Naive B cell (primary cell): ENCODE measurements around the gene BICDL2. TPM values are rescaled to one million over a fixed set of nuclear protein-coding genes. Genes with fewer than 3 reads are reported as not detected.
A peak's percentile ranks its signal among the peaks of the same experiment; 100 is the strongest.

Experiments
- ATAC-seq, 2 donors: fragments of 150-1000 bp; cut with Tn5 transposase; 2 replicates each; pipeline ENCODE4 v1.10.0; 2021; ENCODE audit warnings: low read depth in 2 of 2, mild to moderate bottlenecking in 2 of 2, moderate library complexity in 2 of 2
- DNase-seq: peaks from one replicate; pipeline ENCODE4 v3.0.0; 2022
- H3K27ac Mint-ChIP-seq, 6 donors: one replicate each; pipeline ENCODE4 v1.8.0; 2020 to 2022; ENCODE audit warnings: mild to moderate bottlenecking in 6 of 6, mixed read lengths in 6 of 6, moderate library complexity in 5 of 6, inconsistent platforms in 2 of 6
- H3K27me3 Mint-ChIP-seq, 3 donors: one replicate each; pipeline ENCODE4 v1.8.0; 2021 to 2022; ENCODE audit warnings: mixed read lengths in 3 of 3, mild to moderate bottlenecking in 1 of 3
- H3K36me3 Mint-ChIP-seq, 2 donors: one replicate each; pipeline ENCODE4 v1.8.0; 2020 to 2022; ENCODE audit warnings: mixed read lengths in 2 of 2, inconsistent platforms in 1 of 2, mild to moderate bottlenecking in 1 of 2
- H3K4me1 Mint-ChIP-seq, 3 donors: one replicate each; pipeline ENCODE4 v1.8.0; 2020 to 2022; ENCODE audit warnings: mixed read lengths in 3 of 3, inconsistent platforms in 1 of 3, mild to moderate bottlenecking in 1 of 3, moderate library complexity in 1 of 3
- H3K4me3 Mint-ChIP-seq, 8 donors: one replicate each; pipeline ENCODE4 v1.8.0; 2020 to 2022; ENCODE audit warnings: mild to moderate bottlenecking in 8 of 8, mixed read lengths in 8 of 8, moderate library complexity in 8 of 8, inconsistent platforms in 2 of 8
- H3K9me3 Mint-ChIP-seq, 7 donors: one replicate each; pipeline ENCODE4 v1.8.0; 2020 to 2022; ENCODE audit warnings: mixed read lengths in 7 of 7, mild to moderate bottlenecking in 5 of 7, inconsistent platforms in 2 of 7, moderate library complexity in 1 of 7
- polyA plus RNA-seq, 6 donors: library from polyadenylated mRNA; unstranded; fragments of 300-500 nt; fragmentation: Illumina TruSeq; gene quantifications; one replicate each; pipeline ENCODE4 v1.2.3, GENCODE V29; 2021; ENCODE audit warnings: low read depth in 6 of 6

BICDL2 gene
- polyA plus RNA-seq, 6 donors from 2014 or later, result not detected

DNA sequence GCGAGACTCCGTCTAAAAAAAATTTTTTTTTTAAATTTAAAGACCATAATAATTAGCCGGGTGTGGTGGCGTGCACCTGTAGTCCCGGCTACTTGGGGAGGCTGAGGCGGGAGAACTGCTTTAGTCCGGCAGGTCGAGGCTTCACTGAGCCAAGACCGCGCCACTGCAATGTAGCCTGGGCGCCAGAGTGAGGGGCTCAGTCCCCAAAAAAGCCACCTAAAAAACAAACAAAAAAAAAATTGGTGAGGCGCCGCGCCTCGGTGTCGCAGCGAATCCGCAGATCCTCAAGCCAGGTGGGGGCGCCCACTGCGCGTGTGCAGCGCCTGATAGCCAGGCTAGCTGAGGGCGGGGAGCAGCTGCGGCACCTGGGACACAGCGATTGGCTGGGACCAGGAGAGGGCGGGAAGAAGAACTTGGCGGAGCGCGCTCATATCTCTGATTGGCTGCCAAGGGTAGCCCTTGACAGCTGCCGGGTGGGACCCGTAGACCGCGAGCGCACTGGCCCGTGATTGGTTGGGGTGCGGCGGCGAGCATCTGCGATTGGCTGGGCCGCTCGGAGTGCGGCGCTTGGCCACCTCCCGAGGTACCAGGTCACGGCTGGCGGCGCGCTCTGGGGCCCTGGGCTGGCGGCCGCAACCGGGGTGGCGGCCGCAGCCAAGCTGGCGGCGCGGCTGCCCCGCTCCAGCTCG is 33.0 kb downstream of the BICDL2 start:
- H3K4me3 Mint-ChIP-seq, result peak overlapping the region; percentile 77 to 87 (median 82)
- H3K27ac Mint-ChIP-seq, result peak overlapping the region in 1 of 6 donors; percentile 69
- H3K4me1 Mint-ChIP-seq, result peaks cover 21 to 26% (median 25%) of the 10 kb centered on the region in 3 donors
- peaks cover 11 to 34% (median 15%) of the 10 kb centered on the region in 3 donors for H3K27me3 Mint-ChIP-seq
- H3K36me3 Mint-ChIP-seq, result no peaks in the 10 kb centered on the region
- peak; percentile 97 for ATAC-seq
- peak; percentile 96 for DNase-seq
- no peaks in the 10 kb centered on the region for H3K9me3 Mint-ChIP-seq

DNA sequence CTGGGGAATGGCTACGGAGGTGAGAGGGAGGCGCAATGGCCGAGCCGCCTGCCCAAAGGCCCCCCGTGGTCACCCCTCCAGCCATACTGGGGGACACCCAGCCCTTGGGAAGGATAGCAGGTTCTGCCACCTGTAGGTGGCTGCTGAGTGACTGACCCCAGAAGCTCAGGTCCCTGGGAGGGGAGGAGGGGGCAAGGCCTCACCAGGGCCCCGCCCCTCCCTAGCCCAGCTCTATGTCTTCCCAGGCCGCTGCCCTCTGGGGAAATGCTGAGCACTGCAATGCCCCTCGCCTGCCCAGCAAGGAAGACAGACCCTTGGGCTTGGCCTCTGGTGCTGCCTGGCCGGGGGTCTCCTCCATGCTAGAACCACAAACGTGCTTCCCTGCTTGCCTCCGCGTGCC is 35.4 kb downstream of the BICDL2 start:
- Mint-ChIP-seq H3K9me3 (no peaks in the 10 kb centered on the region), H3K27ac (no peak overlapping the region), H3K4me3 (no peak overlapping the region), H3K36me3 (no peaks in the 10 kb centered on the region), H3K27me3 (peaks cover 0 to 36% (median 15%) of the 10 kb centered on the region in 3 donors), H3K4me1 (peaks cover 4 to 6% (median 5%) of the 10 kb centered on the region in 3 donors)
- ATAC-seq (no peak), DNase-seq (no peak)

GRCh38 chr16:3000540-3000939 is 36.2 kb downstream of the BICDL2 start:
- no peak overlapping the region for H3K27ac Mint-ChIP-seq
- peak overlapping the region in 1 of 8 donors; percentile 50 for H3K4me3 Mint-ChIP-seq
- no peaks in the 10 kb centered on the region for H3K9me3 Mint-ChIP-seq
- no peak for ATAC-seq
- H3K36me3 Mint-ChIP-seq, result no peaks in the 10 kb centered on the region
- DNase-seq, result no peak
- peaks cover 0 to 36% (median 15%) of the 10 kb centered on the region in 3 donors for H3K27me3 Mint-ChIP-seq
- peaks cover 4 to 6% (median 5%) of the 10 kb centered on the region in 3 donors for H3K4me1 Mint-ChIP-seq

DNA sequence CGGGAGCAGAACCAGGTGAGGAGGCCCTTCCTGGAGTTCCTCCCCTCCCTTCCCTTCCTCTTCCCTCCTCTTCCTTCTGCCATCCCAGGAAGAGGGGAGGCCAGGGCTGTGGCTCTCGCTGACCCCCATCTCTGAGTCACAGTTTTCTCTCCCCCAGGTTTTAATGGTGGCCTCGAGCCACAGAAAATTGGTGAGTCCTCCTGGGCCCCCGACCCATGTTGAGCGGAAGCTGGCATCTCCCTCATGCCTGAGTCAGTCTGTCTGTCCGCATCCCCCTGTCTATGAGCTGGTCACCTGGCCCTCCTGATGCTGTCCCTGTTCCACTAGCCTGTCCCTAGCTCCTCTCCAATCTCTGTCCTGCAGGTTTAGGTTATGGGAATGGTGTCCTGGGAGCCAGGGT is 36.8 kb downstream of the BICDL2 start:
- peak overlapping the region in 1 of 6 donors; percentile 21 for H3K27ac Mint-ChIP-seq
- no peak overlapping the region for H3K4me3 Mint-ChIP-seq
- ATAC-seq, result no peak
- H3K4me1 Mint-ChIP-seq, result peaks cover 3 to 5% (median 3%) of the 10 kb centered on the region in 3 donors
- DNase-seq, result no peak
- no peaks in the 10 kb centered on the region for H3K9me3 Mint-ChIP-seq
- peaks cover 0 to 33% (median 15%) of the 10 kb centered on the region in 3 donors for H3K27me3 Mint-ChIP-seq
- no peaks in the 10 kb centered on the region for H3K36me3 Mint-ChIP-seq

GRCh38 chr16:2996298-2996697 is 40.4 kb downstream of the BICDL2 start:
- DNase-seq, result no peak
- H3K9me3 Mint-ChIP-seq, result no peaks in the 10 kb centered on the region
- H3K4me3 Mint-ChIP-seq, result no peak overlapping the region
- H3K27me3 Mint-ChIP-seq, result peaks cover 0 to 38% (median 22%) of the 10 kb centered on the region in 3 donors
- ATAC-seq, result no peak
- no peak overlapping the region for H3K27ac Mint-ChIP-seq
- no peaks in the 10 kb centered on the region for H3K4me1 Mint-ChIP-seq
- H3K36me3 Mint-ChIP-seq, result no peaks in the 10 kb centered on the region

- no peaks in the 10 kb centered on the region for H3K36me3 Mint-ChIP-seq
Observed at GRCh38 chr16:2992383-2993081, 44.2 kb downstream of the BICDL2 start.

DNA sequence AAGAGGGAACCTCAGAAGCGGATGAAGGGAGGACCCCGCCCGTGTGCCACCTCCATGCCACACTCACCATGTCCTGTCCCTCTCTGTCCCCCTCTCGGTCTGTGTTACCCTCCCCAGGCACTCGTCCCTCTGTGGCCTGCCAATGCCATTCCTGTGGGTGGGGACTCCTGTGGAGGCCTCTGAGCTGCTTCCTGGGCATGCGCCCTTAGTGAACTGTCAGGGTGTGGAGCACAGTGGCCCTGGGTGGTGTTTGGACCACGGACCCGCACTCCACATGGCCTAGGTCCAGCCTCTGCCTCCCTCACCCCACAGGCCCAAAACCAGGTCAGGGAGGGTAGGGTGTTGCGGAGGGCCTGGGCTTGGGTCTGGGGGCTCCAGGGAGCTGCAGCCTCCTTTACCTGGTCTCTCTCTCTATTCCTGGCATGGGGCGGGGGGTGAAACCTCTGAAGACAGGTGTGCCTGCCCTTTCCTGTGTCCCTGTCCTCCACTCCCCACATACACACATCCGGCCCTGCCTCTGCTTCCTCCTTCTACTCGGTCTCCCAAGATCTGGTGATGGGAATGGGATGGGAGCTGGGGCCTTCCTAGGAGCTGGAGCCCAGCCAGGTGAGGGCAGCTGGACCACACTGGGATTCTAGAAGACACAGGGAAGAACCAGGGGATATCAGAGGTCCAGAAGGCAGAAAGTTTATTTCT is 45.0 kb downstream of the BICDL2 start:
- H3K4me1 Mint-ChIP-seq, result no peaks in the 10 kb centered on the region
- peaks cover 0 to 42% (median 33%) of the 10 kb centered on the region in 3 donors for H3K27me3 Mint-ChIP-seq
- no peak overlapping the region for H3K27ac Mint-ChIP-seq
- H3K9me3 Mint-ChIP-seq, result no peaks in the 10 kb centered on the region
- no peak for ATAC-seq
- no peak overlapping the region for H3K4me3 Mint-ChIP-seq
- no peaks in the 10 kb centered on the region for H3K36me3 Mint-ChIP-seq
- no peak for DNase-seq

More at GRCh38 chr16:2992383-2993081, 44.2 kb downstream of the BICDL2 start:
- Mint-ChIP-seq H3K27ac (no peak overlapping the region), H3K9me3 (no peaks in the 10 kb centered on the region), H3K4me3 (no peak overlapping the region), H3K27me3 (peaks cover 0 to 38% (median 33%) of the 10 kb centered on the region in 3 donors), H3K4me1 (no peaks in the 10 kb centered on the region)
- no peak for DNase-seq
- ATAC-seq, result no peak

DNA sequence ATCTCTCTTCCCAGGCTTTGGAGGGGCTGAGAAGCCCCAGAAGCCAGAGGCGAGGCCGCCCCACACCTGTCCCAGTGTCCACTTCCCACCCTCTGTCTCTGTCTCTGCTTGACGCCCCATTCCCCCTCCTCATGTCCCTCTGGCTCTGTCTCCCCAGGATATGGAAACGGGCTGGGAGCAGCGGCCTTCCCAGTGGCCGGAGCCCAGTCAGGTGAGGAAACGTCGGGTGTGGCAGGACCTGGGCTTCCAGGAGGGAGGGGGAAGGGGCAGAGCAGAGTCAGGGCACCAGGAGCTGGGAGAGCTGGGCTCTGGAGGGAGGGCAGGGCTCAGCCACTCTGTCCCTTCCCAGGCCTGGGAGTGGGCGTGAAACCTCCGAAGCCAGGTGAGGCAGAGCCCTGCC is 45.9 kb downstream of the BICDL2 start:
- Mint-ChIP-seq H3K27me3 (peaks cover 0 to 46% (median 33%) of the 10 kb centered on the region in 3 donors), H3K36me3 (no peaks in the 10 kb centered on the region), H3K4me1 (no peaks in the 10 kb centered on the region), H3K27ac (no peak overlapping the region), H3K9me3 (no peaks in the 10 kb centered on the region), H3K4me3 (no peak overlapping the region)
- DNase-seq (no peak), ATAC-seq (no peak)

GRCh38 chr16:2988590-2989099 is 48.1 kb downstream of the BICDL2 start:
- no peak overlapping the region for H3K27ac Mint-ChIP-seq
- peaks cover 0 to 46% (median 33%) of the 10 kb centered on the region in 3 donors for H3K27me3 Mint-ChIP-seq
- H3K36me3 Mint-ChIP-seq, result no peaks in the 10 kb centered on the region
- ATAC-seq (no peak), DNase-seq (no peak)
- H3K4me1 Mint-ChIP-seq, result peaks cover 0 to 4% (median 0%) of the 10 kb centered on the region in 3 donors
- no peaks in the 10 kb centered on the region for H3K9me3 Mint-ChIP-seq
- H3K4me3 Mint-ChIP-seq, result no peak overlapping the region

- DNase-seq, result no peak
- Mint-ChIP-seq H3K4me3 (no peak overlapping the region), H3K36me3 (no peaks in the 10 kb centered on the region), H3K27ac (no peak overlapping the region), H3K4me1 (peaks cover 0 to 9% (median 4%) of the 10 kb centered on the region in 3 donors), H3K27me3 (peaks cover 0 to 46% (median 33%) of the 10 kb centered on the region in 3 donors), H3K9me3 (no peaks in the 10 kb centered on the region)
- ATAC-seq, result no peak
Observed at GRCh38 chr16:2987833-2988232, 48.9 kb downstream of the BICDL2 start.

DNA sequence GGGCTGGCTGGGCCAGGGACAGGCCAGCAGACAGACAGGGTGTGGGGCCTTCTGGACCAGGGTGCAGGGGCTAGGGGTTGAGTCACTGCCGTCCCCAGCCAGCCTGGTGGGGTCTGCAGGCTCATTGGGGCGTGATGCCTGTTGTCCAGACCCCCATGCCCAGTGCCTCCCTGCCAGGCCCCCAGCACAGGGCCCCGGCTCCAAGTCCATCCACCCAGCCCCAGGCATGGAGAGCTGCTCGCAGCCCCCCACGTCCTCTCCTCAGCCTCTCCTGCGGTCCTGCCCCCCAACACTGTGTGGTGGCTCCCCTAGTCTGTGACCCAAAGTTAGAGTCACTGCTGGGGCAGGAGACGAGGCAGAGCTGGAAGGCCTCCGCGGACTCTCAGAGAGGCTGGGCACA is 49.5 kb downstream of the BICDL2 start:
- Mint-ChIP-seq H3K4me1 (peaks cover 4 to 14% (median 10%) of the 10 kb centered on the region in 3 donors), H3K9me3 (no peaks in the 10 kb centered on the region), H3K4me3 (no peak overlapping the region), H3K27ac (no peak overlapping the region), H3K36me3 (no peaks in the 10 kb centered on the region), H3K27me3 (peaks cover 0 to 46% (median 33%) of the 10 kb centered on the region in 3 donors)
- DNase-seq (no peak), ATAC-seq (no peak)

DNA sequence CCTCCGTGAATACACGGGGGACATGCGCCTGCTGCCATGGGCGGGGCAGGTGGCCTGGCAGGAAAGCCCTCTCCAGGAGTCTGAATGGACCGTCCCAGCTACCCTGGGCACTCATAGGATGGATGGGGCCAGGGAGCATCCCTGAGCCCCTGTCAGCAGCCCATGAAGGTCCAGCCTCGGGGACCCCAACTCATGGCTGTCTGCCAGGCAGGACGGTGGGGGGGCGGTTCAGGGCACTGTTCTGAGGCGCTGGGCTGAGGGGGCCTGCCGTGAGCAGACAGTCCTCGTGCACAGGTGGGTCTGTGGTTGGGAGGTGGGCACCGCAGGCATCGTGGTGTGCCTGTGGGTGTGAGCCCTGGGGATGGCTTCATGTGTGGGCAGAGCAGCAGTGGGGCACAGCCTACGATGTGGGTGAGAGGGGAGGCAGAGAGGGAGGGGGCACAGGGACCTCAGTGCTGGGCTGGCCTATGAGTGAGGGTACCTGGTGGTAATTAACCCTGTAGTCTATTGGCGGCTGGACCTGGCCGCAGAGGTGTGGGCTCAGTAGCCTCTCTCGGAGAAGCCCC is 50.0 kb downstream of the BICDL2 start:
- no peaks in the 10 kb centered on the region for H3K9me3 Mint-ChIP-seq
- peak overlapping the region in 1 of 6 donors; percentile 76 for H3K27ac Mint-ChIP-seq
- DNase-seq, result no peak
- H3K4me3 Mint-ChIP-seq, result no peak overlapping the region
- H3K36me3 Mint-ChIP-seq, result no peaks in the 10 kb centered on the region
- peaks cover 0 to 41% (median 27%) of the 10 kb centered on the region in 3 donors for H3K27me3 Mint-ChIP-seq
- H3K4me1 Mint-ChIP-seq, result peaks cover 7 to 20% (median 16%) of the 10 kb centered on the region in 3 donors
- ATAC-seq, result no peak

- Mint-ChIP-seq H3K9me3 (no peaks in the 10 kb centered on the region), H3K4me3 (no peak overlapping the region)
Observed at GRCh38 chr16:2985893-2986355, 50.8 kb downstream of the BICDL2 start.

More at GRCh38 chr16:2985893-2986355, 50.8 kb downstream of the BICDL2 start:
- ATAC-seq (no peak), DNase-seq (no peak)
- Mint-ChIP-seq H3K27ac (no peak overlapping the region), H3K4me1 (peaks cover 10 to 23% (median 23%) of the 10 kb centered on the region in 3 donors), H3K27me3 (peaks cover 0 to 40% (median 26%) of the 10 kb centered on the region in 3 donors), H3K36me3 (no peaks in the 10 kb centered on the region)
